H1 (cell line): ENCODE results near the gene IQCN. TPM values are rescaled to one million over a fixed set of nuclear protein-coding genes. Genes with fewer than 3 reads are reported as not detected.

ENCODE experiments used
- CHD1 ChIP-seq: IDR thresholded peaks from 2 replicates; pipeline ENCODE4 v1.6.1; 2012; ENCODE audit warnings: low read depth, low read length, improper control_type of control experiment
- EZH2 ChIP-seq: fragments of 200-600 bp; sonication (generic); IDR thresholded peaks from 2 replicates; pipeline ENCODE4 v1.7.1; 2012; ENCODE audit warnings: low read depth, mild to moderate bottlenecking, moderate library complexity, low read length, inconsistent platforms; ENCODE audit not compliant: severe bottlenecking
- HDAC6 ChIP-seq: IDR thresholded peaks from one replicate; pipeline ENCODE4 v1.7.1; 2012; ENCODE audit warnings: low read depth, mild to moderate bottlenecking, inconsistent platforms, low read length, moderate library complexity
- NRF1 ChIP-seq: IDR thresholded peaks from 2 replicates; pipeline ENCODE4 v1.6.1; 2011; ENCODE audit warnings: mild to moderate bottlenecking, low read depth, low read length, improper control_type of control experiment
- RAD21 ChIP-seq, 2 experiments: IDR thresholded peaks in 1 of 2; conservative IDR thresholded peaks in 1 of 2; 2 replicates each; pipeline ENCODE4 v1.6.1; 2011; ENCODE audit warnings: low read depth in 2 of 2, low read length in 2 of 2, improper control_type of control experiment in 1 of 2, inconsistent platforms in 1 of 2, mild to moderate bottlenecking in 1 of 2, moderate library complexity in 1 of 2
- YY1 ChIP-seq: IDR thresholded peaks from 2 replicates; pipeline ENCODE4 v1.6.1; 2011; ENCODE audit warnings: low read depth, mild to moderate bottlenecking, low read length
- polyA plus RNA-seq, 7 experiments: library from polyadenylated mRNA; depleted of rRNA in 3 of 7; stranded (reverse) in 5 of 7; unstranded in 2 of 7; fragments of >200 nt in 5 of 7; fragments of 200-250 nt in 2 of 7; gene quantifications; 1 replicate in 5 of 7; 2 replicates in 1 of 7; 4 replicates in 1 of 7; pipeline versions ENCODE4 v1.2.1 to v1.2.3, GENCODE V29; 2011 to 2013; ENCODE audit warnings: missing spikeins in 2 of 7, mixed read lengths in 2 of 7
- total RNA-seq: library from RNA; stranded (reverse); fragmentation: NEBNext Ultra II Directional; extraction: Animal tissue kit (Norgen Biotek cat#: 25700); gene quantifications from 2 replicates; pipeline ENCODE4 v1.2.1, GENCODE V29; 2021
- TF ChIP-seq, protein P1 (sequence below): IDR thresholded peaks from 2 replicates; pipeline ENCODE4 v1.6.1; 2012; ENCODE audit warnings: inconsistent platforms
- TF ChIP-seq, protein P2 (sequence below): fragments of 300-600 bp; sonication (generic); IDR thresholded peaks from 2 replicates; pipeline ENCODE4 v1.7.1; 2012; ENCODE audit warnings: low read length, moderate library complexity, mild to moderate bottlenecking, inconsistent platforms; ENCODE audit not compliant: insufficient replicate concordance

IQCN gene
- total and polyA plus RNA-seq, 2 of the 8 experiments (the other 6 are each of a cell fraction or from before 2014, with no cell fraction given) = 0.36 to 1.0 TPM

DNA sequence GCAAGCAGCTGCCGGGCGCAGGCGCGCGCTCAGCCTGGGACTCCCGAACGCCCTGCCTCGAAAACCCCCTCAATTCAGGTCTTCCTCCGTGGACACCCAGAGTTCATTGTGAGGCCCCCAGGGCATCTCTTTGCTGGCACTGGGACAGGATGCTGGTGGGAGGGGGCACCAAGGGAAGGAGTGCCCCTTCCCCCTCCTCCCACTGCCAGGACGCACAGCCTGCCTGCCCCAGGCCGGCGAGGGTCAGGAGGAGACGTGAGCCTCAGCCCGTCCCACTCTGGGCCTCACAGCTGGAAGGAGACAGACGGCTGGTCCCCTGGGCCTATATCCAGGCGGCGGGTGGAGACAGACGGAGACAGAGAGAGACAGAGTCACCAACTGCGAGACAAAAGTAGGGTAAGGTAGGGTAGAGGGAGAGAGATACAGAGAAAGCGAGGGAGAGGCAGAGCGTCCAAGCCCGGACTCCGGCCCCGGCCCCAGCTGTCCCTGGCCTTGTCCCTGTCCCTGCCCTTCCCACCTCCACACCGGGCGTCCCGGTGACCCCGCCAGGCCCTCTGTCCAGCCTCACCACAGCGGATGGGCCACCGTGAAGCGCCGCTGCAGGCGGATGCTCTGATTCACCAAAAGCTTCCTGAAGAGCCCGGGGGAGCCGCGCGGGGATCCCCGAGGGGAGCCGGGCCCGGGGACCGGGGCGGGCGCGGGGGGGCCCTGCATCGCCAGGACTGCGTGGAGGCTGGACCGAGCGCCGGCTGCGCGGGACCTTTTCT lies 48.4 kb downstream of the IQCN start, which contains the start of gene PDE4C (continued):
- TF ChIP-seq EZH2 (peak; percentile 64), NRF1 (0 out of 2 replicates have a peak, but pooled peaks have one; percentile 28), RAD21 (IDR thresholded peaks at IDR 0.05 in 1 of 2, conservative IDR thresholded peaks at IDR 0.05 in 1 of 2; ENCODE audit: low read depth in 2 of 2, low read length in 2 of 2) (no peak), HDAC6 (no peak), YY1 (no peak), CHD1 (no peak)
- TF ChIP-seq, protein P1, sequence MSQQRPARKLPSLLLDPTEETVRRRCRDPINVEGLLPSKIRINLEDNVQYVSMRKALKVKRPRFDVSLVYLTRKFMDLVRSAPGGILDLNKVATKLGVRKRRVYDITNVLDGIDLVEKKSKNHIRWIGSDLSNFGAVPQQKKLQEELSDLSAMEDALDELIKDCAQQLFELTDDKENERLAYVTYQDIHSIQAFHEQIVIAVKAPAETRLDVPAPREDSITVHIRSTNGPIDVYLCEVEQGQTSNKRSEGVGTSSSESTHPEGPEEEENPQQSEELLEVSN = no peak
- TF ChIP-seq, protein P2, sequence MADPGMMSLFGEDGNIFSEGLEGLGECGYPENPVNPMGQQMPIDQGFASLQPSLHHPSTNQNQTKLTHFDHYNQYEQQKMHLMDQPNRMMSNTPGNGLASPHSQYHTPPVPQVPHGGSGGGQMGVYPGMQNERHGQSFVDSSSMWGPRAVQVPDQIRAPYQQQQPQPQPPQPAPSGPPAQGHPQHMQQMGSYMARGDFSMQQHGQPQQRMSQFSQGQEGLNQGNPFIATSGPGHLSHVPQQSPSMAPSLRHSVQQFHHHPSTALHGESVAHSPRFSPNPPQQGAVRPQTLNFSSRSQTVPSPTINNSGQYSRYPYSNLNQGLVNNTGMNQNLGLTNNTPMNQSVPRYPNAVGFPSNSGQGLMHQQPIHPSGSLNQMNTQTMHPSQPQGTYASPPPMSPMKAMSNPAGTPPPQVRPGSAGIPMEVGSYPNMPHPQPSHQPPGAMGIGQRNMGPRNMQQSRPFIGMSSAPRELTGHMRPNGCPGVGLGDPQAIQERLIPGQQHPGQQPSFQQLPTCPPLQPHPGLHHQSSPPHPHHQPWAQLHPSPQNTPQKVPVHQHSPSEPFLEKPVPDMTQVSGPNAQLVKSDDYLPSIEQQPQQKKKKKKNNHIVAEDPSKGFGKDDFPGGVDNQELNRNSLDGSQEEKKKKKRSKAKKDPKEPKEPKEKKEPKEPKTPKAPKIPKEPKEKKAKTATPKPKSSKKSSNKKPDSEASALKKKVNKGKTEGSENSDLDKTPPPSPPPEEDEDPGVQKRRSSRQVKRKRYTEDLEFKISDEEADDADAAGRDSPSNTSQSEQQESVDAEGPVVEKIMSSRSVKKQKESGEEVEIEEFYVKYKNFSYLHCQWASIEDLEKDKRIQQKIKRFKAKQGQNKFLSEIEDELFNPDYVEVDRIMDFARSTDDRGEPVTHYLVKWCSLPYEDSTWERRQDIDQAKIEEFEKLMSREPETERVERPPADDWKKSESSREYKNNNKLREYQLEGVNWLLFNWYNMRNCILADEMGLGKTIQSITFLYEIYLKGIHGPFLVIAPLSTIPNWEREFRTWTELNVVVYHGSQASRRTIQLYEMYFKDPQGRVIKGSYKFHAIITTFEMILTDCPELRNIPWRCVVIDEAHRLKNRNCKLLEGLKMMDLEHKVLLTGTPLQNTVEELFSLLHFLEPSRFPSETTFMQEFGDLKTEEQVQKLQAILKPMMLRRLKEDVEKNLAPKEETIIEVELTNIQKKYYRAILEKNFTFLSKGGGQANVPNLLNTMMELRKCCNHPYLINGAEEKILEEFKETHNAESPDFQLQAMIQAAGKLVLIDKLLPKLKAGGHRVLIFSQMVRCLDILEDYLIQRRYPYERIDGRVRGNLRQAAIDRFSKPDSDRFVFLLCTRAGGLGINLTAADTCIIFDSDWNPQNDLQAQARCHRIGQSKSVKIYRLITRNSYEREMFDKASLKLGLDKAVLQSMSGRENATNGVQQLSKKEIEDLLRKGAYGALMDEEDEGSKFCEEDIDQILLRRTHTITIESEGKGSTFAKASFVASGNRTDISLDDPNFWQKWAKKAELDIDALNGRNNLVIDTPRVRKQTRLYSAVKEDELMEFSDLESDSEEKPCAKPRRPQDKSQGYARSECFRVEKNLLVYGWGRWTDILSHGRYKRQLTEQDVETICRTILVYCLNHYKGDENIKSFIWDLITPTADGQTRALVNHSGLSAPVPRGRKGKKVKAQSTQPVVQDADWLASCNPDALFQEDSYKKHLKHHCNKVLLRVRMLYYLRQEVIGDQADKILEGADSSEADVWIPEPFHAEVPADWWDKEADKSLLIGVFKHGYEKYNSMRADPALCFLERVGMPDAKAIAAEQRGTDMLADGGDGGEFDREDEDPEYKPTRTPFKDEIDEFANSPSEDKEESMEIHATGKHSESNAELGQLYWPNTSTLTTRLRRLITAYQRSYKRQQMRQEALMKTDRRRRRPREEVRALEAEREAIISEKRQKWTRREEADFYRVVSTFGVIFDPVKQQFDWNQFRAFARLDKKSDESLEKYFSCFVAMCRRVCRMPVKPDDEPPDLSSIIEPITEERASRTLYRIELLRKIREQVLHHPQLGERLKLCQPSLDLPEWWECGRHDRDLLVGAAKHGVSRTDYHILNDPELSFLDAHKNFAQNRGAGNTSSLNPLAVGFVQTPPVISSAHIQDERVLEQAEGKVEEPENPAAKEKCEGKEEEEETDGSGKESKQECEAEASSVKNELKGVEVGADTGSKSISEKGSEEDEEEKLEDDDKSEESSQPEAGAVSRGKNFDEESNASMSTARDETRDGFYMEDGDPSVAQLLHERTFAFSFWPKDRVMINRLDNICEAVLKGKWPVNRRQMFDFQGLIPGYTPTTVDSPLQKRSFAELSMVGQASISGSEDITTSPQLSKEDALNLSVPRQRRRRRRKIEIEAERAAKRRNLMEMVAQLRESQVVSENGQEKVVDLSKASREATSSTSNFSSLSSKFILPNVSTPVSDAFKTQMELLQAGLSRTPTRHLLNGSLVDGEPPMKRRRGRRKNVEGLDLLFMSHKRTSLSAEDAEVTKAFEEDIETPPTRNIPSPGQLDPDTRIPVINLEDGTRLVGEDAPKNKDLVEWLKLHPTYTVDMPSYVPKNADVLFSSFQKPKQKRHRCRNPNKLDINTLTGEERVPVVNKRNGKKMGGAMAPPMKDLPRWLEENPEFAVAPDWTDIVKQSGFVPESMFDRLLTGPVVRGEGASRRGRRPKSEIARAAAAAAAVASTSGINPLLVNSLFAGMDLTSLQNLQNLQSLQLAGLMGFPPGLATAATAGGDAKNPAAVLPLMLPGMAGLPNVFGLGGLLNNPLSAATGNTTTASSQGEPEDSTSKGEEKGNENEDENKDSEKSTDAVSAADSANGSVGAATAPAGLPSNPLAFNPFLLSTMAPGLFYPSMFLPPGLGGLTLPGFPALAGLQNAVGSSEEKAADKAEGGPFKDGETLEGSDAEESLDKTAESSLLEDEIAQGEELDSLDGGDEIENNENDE = no peak
